HT-29 (cell line): Measurements from ENCODE around the gene ANGEL2. TPM values are rescaled to one million over a fixed set of nuclear protein-coding genes. Genes with fewer than 3 reads are reported as not detected.
A peak's percentile ranks its signal among the peaks of the same experiment; 100 is the strongest.
"Not testable (repeated sequence)": the region's sequence is repeated elsewhere in the genome, so short reads cannot be mapped to it uniquely, and the experiment has no call there.

Experiments used
- DNase-seq: peaks from one replicate; pipeline ENCODE4 v3.0.0-alpha.2; 2015; ENCODE audit warnings: low spot score
- total RNA-seq: library from RNA; depleted of rRNA; stranded (reverse); fragments of >200 nt; shearing (Covaris generic); gene quantifications from 2 replicates; pipeline ENCODE4 v1.2.3, GENCODE V29; 2014; rRNA removed

Gene ANGEL2, protein sequence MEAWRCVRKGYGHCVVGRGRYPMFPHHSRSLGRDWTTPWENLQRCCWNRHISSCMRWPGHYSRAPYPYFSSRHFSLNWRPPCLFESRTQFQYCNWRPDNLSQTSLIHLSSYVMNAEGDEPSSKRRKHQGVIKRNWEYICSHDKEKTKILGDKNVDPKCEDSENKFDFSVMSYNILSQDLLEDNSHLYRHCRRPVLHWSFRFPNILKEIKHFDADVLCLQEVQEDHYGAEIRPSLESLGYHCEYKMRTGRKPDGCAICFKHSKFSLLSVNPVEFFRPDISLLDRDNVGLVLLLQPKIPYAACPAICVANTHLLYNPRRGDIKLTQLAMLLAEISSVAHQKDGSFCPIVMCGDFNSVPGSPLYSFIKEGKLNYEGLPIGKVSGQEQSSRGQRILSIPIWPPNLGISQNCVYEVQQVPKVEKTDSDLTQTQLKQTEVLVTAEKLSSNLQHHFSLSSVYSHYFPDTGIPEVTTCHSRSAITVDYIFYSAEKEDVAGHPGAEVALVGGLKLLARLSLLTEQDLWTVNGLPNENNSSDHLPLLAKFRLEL
- total RNA-seq = 14.1 and 17.0 TPM in 2 replicates

DNA sequence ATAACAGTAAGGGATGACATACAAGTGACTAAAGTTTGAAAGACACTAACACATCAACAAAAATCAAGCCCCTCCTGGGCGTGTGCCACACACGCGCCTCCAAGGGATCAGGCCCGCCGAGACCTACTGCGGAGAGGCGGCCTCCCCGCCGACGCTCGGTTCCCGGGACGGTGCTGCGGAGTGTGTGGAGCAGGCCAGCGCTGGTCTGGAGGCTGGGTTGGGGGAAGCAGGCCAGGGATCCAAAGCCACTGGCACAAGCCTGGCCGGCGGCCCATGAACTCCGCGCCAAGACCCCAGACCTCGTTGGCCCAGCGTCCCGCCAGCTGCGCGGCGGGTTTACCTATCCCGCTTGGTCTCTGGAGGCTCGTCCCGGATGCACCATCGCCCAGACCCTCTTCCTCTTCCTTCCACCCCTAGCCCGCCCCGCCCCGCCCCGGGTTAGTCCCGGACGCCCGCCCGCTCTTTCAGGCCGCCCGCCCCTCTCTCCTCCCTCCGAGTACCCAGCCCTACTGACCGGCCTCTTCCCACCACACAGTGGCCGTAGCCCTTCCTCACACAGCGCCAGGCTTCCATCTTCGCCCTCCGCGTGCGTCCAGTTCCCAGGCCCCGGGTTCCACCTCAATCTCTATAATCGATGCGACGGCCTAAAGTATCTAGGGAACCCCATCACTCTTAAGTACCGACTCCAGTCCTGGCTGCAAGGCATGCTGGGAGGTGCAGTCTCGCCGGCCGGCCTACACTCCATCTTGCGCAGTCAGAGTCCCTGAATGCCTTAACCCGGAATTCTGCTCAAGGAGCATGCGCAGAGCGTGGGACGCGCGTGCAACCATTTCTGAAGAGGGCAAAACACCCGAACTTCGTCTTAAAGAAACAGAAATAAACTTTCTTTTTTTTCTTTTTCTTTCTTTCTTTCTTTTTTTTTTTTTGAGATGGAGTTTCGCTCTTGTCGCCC is at the start of gene ANGEL2:
Gene ANGEL2, minus strand, starts transcription at position 769 of the 952 bp plus-strand sequence. Its CDS starts 196 bp downstream, at position 573.
- DNase-seq = peak; percentile 97

DNA sequence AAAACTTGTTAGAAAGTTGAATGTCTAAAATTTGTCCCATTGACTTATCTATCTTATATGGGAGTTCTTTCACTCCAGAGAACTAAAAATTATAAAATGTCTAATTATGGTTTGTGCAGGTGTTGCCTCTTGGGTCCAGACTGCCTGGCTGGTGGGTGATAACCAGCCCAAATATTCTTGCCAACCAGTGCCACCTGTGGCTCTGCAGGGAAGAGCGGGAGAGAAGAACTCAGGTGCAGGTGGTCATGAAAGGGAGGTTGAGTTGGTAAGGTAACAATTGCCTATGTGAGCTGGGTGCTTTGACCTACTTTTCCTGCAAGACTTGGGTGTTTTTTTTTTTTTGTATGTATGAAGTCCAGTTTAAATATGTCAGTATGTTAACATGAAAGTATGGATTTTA is 45.6 kb upstream of the ANGEL2 start:
- peak; percentile 5 for DNase-seq

DNA sequence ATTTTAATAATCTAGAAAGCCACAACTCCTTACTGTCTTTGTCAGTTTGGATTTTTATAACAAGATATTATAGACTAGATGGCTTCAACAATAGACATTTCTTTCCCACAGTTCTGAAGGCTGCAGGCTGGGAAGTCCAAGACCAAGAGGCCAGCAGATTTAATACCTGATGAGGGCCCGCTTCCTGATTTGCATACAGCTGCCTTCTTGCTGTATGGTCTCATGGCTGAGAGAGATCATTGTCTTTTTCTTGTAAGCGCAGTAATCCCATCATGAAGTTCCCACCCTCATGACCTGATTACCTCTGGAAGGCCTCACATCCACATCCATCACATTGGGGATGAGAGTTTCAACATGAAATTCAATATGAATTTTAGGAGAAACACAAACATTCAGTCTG is 45.2 kb upstream of the ANGEL2 start:
- DNase-seq = no peak

DNA sequence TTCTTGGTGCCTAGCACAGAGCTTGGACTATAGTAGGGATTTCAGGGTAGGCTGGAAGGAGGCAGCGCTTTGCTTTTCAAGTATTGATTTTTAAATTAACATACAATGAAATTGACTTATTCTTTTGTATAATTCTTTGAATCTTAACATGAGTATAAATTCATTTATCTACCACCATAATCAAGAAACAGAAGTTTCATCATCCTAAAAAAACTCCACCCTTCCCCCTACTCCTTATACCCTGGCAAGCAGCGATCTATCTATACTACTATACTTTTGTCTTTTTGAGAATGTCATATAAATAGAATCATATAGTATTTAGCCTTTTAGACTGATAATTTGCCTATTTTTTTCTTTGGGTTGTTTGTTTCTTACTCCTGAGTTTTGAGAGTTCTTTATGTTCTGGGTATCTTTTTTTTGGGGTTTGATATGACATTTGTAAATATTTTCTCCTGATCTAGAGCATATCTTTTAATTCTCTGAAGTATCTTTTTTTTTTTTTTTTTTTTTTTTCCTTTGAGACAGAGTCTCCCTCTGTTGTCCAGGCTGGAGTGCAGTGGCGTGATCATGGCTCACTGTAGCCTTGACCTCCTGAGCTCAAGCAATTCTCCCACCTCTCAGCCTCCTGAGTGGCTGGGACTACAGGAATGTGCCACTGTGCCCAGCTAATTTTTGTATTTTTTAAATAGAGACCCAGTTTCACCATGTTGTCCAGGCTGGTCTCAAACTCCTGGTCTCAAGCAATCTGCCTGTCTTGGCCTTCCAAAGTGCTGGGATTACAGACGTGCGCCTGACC is 41.8 kb upstream of the ANGEL2 start:
- DNase-seq = no peak

DNA sequence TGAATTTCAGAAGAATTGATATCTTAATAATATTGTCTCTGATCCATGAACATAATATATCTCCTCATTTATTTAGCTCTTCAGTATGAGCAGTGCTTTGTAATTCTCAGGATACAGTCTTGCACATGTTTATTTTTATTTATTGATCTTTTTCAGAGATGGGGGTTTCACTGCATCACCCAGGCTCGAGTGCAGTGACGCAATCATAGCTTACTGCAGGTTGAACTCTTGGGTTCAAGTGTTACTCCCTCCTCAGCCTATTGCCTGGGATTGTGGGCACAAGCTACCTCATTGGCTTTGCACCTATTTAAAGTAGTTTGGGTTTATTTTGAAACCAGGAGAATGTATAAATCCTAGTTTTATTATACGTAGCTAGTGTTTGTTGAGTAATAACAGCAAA is 40.1 kb upstream of the ANGEL2 start:
- DNase-seq = no peak

DNA sequence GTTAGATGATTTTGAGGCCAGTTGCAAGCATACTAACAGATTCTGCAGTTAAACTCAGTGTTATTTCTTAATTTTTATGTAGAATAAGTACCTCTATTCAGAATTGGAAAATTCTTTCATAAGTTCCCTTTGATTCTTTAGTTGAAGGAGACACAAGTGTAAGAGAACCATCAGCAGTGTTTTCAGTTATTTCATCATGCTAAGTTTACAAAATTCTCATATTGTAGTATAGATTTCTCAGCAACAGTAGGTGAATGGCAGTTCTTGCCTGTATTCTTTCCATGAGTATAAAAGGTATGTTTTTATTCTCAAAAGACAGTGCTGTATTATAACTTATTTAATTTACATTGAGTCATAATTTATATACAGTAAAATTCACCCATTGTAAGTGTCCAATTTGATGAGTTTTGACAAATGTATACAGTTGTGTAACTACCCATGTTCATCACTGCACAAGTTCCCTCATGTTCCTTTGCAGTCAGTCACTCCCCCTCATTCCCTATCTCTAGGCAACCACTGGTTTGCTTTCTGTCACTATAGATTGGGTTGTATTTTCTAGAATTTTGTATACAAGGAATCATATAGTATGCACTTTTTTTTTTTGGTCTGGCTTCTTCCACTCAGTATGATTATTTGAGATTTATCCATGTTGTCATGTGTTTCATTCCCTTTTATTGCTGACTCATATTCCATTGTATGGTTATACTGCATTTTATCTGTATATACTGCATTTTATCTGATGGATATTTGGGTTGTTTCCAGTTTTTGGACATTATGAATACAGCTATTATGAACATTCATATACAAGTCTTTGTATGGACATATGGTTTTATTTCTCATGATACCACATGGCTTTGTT is 39.3 kb upstream of the ANGEL2 start:
- DNase-seq = no peak

DNA sequence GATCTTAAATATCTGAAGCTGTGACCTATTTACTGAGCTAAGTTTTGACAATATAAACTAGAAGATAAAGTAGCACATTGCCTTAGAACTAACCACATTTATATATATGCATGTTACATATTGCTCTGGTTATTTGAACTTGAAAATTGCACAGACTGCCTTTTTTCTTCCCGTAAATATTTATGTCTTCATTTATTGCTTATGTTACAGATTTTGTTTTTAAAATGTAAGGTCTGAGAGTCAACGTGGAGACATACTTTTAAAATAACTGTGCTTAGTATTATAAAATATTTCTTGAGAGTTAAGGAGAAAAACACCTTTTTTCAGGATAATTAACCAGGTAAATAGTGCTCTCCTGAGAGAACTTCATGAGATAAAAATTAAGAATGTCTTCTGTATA is 38.5 kb upstream of the ANGEL2 start:
- no peak for DNase-seq

DNA sequence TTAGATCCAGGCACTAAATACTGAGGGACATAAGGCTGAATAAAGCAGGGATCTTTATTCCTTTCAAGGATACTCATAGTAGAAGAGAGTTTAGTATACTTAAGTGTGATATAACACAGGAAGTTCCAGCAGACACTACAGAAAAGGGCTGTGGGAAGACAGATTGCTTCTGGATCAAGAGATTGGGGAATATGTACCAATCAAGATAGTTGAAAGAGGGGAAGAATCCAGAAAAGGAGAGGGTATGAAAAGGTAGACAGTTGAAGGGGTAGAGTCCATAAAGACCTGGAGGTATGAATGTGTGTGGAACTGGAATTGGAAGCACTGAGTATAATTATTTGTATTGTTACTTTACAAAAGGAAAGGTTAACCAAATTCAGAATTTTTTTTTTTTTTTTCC is 37.8 kb upstream of the ANGEL2 start:
- no peak for DNase-seq

DNA sequence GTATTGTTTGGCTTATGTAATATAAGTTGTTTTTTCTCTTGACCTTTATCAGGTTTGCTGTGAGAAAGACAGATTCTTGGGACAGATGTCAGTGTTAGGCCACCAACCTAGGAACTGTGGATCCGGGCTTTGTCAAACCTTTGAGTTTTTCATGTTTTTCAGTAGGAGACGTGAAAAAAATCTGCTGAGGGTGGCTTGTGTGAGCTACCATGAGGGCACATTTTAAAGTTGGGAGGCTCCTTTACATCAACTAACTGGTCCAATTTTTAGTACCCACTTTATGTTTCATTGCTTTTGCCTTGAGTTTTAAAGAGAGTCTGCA is 36.2 kb upstream of the ANGEL2 start:
- DNase-seq = no peak

DNA sequence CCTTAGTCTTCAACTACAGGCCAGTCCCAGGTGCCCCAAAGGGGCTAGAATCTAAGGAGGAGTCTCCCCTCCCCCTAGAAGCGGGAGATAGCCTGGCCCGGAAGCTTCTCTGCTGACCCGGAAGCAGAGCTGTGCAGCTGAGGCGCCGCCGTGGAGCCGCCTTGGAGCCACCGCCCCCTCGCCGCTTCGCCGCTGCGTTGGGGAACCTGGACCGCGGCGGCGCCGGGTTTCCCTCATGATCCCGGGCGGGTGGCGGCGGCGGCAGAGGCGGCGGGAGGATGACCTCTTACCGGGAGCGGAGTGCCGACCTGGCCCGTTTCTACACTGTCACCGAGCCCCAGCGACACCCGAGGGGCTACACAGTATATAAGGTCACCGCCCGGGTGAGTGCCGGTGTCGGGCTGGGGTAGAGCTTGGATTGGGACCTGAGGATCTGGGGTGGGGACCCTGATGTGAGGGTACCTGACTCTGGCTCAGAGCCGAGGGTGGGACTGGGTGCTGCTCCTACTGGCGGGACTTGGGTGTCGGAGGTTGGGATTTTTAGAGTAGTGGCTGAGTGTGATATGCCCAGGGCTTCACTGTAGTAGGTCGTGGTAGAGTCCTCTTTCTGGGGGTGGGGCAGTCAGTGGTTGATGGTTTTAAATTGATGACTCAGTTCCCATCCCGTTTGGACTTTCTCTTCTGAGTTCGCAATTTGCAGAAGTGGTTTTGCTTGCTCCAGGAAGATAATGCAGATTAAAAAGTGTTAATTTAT is 35.6 kb upstream of the ANGEL2 start, which contains the start of gene RPS6KC1:
Gene RPS6KC1, plus strand, starts transcription at position 115 of the 754 bp plus-strand sequence. Its CDS starts 164 bp downstream, at position 279.
- DNase-seq = peak; percentile 77

DNA sequence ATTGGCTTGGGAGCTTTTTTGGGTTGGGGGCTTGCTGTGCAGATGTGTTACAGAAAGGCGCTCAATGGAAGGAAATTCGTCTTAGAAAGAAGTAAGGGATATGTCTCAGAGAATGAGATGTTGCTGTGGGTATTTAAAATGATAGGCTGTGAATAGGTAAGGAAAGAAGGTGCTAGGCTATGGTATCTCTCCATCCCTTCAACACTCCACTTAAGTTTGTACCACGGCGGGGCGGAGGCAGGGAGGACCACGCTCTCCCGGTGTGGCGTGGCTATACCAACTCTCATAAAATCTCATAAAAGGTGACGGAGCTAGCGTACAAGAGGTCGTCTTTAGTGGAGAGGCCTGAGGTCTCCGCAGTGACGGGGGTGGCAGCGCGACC is 35.1 kb upstream of the ANGEL2 start:
- no peak for DNase-seq

DNA sequence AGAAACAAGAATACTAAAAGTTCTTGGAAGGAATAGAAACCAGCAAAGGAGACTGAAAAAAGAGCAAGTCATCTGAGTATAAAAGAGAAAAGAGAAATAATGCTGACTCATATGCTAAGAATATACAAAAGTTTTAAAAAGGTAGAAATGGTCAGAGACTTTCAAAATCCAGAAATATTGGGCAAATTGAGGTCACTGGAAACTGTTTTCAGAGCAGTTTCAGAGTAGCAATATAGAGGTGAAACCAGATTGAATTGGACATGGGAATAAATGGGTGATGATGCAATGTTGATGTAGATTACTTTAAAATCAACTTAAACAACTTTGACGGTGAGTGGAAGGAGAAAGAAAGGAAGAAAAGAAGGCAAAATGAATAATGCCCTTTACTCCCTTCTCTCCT is 33.6 kb upstream of the ANGEL2 start:
- no peak for DNase-seq

DNA sequence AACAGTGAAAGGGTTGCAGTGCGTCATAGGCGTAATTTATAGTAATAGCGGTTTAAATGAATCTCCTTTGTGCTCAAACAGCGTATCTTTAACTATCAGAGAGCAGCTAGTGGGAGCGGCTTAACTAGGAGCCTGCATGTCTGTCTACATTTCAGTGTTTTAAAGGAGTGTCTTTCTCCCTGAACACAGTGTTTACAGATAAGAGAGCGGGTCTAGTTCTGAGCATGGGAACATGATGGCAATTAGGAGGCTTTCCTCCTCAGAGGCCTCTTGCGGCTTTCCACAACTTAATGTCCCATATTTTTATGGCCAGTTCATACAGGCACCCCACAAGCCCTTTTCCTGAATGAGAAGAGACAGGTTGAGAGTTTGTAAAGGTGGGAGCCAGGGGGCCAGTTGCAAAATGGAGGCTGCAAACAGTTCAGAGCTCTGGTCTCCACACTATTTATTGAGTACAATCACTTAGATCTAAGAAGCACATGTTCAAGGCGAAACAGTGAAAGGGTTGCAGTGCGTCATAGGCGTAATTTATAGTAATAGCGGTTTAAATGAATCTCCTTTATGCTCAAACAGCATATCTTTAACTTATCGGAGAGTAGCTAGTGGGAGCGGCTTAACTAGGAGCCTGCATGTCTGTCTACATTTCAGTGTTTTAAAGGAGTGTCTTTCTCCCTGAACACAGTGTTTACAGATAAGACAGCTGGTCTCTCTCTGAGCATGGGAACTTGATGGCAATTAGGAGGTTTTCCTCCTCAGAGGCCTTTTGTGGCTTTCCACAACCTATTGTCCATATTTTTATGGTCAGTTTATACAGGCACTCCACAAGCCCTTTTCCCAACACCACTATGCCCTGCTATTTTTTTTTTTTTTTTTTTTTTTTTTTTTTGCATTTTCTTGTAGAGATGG is 29.9 kb upstream of the ANGEL2 start:
- not testable (repeated sequence) for DNase-seq

DNA sequence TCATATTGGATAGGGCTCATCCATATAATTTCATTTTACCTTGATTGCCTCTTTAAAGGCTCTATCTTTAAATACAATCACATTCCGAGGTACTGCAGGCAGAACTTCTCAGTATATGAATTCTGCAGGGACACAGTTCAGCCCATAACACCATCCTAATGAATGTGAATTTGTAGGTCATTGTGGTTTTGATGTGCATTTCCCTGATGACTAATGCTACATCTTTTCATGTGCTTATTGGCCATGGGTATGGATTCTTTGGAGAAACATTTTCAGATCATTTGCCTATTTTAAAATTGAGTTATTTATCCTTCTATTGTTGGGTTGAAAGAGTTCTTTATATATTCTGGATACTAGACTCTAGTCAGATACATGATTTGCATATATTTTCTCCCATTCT is 25.8 kb upstream of the ANGEL2 start:
- DNase-seq = no peak

DNA sequence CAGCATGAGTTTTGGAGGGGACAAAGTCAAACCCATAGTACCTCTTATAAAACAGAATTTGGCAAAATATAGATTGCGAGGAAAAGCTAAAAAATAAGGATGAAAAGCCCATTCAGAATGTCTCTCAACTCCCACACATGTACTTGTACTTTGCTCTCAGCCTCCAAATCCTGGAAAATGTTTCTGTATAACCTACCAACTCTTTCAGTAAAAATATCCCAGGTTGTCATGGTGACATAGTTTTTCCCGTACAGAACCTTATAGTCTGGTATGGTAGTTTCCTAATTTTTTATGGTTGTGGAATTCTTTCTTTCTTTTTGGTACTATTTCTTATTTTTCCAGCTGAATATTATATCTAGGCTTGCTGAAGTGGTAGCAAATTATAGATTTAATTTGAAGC is 19.9 kb upstream of the ANGEL2 start:
- no peak for DNase-seq

DNA sequence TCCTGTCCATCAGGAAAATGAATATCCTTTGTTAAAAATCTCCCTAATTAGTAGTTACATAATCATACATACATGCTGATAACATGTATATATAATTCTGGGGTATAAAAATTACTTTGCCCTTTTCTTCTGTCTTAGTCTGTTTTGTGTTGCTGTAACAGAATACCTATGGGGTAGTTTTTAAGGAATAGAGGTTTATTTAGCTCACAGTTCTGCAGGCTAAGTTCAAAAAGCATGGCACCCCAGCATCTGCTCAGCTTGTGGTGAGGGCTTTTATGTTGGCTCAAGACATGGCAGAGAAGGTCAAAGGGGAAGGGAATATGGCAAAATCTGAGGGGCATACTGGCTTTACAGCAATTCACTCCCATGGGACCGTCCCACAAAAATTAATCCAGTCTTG is 19.0 kb upstream of the ANGEL2 start:
- DNase-seq = no peak

DNA sequence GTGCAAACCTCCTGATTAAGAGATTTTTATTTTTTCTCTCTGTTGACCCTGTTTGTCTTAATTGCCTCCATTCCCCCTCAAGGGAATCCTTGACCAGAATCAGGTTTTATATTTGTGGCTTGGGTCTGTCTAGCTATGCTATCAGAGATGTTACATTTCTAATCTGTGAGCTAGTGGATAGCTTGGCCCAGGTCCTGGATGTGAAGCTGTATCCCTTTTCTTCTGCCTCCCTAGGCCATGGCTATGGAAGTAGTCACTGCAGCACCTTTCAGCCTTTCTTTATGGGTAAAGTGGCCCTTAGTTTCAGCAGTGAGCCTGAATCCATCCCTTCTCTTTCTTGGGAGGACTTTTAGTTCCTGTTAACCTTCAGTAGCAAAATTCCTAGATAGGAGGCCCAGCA is 17.0 kb upstream of the ANGEL2 start:
- no peak for DNase-seq

DNA sequence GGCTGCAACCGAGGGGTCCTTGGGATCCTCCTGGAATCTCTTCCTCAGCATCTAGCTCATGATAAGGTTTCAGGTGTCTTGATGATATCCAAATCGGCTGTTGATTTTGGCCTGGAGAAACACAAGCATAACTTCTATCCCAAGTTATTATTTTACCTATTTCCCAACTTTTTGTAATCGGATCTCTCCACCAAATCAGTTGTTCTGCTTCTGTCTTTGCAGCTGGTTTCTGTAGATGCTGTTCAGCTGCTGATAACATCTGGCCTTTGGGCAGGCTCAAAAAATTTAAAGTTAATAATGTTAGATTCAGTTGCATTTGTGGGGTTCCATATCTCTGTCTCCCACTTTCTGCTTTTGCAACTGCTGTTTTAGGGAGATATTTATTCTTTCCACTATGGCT is 11.4 kb upstream of the ANGEL2 start:
- not testable (repeated sequence) for DNase-seq

DNA sequence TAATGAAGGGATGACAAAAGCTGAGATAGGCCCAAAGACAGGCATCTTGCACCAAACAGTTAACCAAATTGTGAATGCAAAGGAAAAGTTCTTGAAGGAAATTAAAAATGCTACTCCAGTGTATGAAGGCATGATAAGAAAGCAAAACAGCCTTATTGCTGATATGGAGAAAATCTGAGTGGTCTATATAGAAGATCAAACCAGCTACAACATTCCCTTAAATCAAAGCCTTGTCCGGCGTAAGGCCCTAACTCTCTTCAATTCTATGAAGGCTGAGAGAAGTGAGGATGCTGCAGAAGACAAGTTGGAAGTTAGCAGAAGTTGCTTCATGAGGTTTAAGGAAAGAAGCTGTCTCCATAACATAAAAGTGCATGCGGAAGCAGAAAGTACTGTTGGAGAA is 4.3 kb upstream of the ANGEL2 start:
- DNase-seq = no peak
